ENCODE measurements around the gene FGFRL1.
"Not testable (repeated sequence)": the region's sequence is repeated elsewhere in the genome, so short reads cannot be mapped to it uniquely, and the experiment has no call there.

FGFRL1 gene

DNA sequence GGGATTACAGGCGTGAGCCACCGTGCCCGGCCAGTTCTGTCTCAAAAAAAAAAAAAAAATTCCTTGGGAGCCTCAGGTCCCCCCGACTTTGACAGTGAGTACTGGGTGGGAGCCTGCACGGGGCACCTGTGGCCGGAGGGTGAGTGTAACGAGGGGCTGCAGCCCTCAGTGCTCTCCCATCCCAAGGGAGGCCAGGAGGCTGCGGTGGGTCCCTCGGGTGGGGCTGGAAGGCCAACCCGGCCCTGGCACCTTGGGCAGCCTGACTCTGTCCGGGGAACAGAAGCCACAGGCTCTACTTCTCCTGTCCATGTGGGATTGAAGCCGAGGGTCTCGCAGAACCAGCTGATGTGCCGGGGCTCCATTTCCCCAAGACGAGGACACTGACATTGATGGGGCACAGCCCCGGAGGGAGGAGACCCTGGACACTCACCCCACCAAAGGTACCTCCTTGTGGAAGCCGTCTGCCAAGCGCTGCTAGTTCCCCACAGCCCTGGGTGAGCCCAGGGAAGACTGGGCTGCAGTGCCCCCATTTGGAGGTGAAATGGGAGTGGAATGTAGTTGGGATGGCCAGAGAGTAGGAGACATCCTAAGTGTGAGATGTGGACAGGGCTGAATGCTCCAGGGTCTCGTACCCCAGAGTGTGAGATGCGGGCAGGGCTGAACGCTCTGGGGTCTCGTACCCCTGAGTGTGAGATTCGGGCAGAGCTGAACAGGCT, 16.0 kb upstream of the FGFRL1 start:
- no peak overlapping the region for H3K27ac ChIP-seq (ENCODE audit: low read length)
- no peak overlapping the region for H3K4me3 ChIP-seq (ENCODE audit: low read length)
- no CpG with 5 or more reads among the region's 23 CpGs for WGBS (ENCODE audit: insufficient coverage, insufficient read length)
- H3K27me3 ChIP-seq (ENCODE audit: control insufficient read depth, insufficient read depth, low read length) = peaks cover 25% of the 10 kb centered on the region; the same call in 1 of the 2 replicates
- no peaks in the 10 kb centered on the region for H3K36me3 ChIP-seq (ENCODE audit: control insufficient read depth, insufficient read depth, low read length)
- DNase-seq (ENCODE audit: low read depth, low spot score) = no peak
- peaks cover 1% of the 10 kb centered on the region; the same call in 1 of the 2 replicates for H3K4me1 ChIP-seq (ENCODE audit: control insufficient read depth, insufficient read depth, low read length)
- H3K9me3 ChIP-seq (ENCODE audit: control insufficient read depth, insufficient read depth, low read length) = no peaks in the 10 kb centered on the region

DNA sequence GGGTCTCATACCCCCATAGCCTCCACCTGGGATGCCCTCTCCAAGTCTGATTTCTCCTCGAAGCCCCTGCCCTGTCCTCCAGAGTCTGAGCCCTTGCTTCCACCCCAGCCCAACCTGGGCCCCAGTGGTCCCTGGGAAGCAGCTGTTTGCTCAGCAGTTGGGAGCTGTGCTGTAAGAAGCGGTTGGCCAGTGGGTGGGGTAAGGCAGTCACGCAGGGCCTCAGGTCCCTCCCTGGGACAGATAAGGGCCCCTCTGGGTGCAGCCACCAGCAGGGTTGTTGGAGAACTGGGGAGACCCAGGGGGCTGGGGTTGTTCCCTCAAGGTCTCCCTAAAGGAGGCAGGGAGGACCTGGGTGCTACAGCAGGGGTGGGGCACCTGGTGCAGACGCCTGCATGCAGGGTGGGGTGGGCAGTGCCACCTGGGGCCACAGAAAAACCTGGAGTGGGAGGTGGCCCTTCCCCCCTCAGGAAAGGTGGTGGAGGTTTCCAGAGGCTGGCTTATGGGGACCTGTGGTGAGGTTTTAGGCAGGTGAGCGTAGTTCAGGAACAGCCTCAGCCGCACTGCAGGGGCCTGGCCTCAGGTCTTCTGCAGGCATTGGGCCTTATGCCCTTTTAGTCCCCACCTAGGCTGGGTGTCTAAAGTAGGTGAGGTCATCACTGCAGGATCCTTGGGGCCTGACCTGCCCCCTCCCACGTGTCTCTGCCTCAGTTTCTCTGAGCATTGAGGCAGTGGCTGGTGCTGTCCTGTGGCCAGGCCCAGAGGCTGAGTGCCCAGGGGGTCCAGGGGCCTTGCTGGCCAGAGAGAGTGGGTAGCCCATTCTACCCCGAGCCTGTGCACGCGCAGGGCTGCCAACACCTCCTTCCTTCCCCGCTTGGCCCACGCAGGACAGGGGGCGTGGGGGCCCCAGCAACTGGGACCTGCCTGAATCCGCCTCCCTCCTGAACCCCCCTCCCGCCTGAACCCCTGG, 15.1 kb upstream of the FGFRL1 start:
- no CpG with 5 or more reads among the region's 15 CpGs for WGBS (ENCODE audit: insufficient coverage, insufficient read length)
- H3K4me3 ChIP-seq (ENCODE audit: low read length) = no peak overlapping the region

DNA sequence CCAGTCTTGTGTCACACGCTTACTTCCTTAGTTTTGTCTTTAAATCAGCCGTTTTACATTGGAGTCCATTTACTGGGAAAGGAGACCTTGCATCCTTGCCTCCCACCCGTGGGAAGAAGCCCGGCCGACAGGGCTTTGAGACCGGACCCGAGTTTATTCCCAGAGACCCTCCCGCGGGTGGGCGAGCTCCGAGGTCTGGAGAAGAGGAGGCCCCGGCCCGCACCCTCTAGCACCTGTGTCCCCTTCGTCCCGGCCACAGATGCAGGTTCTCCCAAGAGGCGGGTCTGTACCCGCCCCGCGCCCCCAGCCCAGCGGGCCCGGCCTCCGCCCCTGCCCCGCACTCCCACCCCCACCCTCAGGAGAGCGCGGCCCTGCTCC, 14.4 kb upstream of the FGFRL1 start:
- no peak overlapping the region for H3K27ac ChIP-seq (ENCODE audit: low read length)
- no peaks in the 10 kb centered on the region for H3K9me3 ChIP-seq (ENCODE audit: control insufficient read depth, insufficient read depth, low read length)
- no peak for DNase-seq (ENCODE audit: low read depth, low spot score)
- H3K27me3 ChIP-seq (ENCODE audit: control insufficient read depth, insufficient read depth, low read length) = peaks cover 36% of the 10 kb centered on the region; the same call in 1 of the 2 replicates
- peaks cover 1% of the 10 kb centered on the region; the same call in 1 of the 2 replicates for H3K4me1 ChIP-seq (ENCODE audit: control insufficient read depth, insufficient read depth, low read length)
- H3K4me3 ChIP-seq (ENCODE audit: low read length) = no peak overlapping the region; the same call in 1 of the 2 replicates
- no CpG with 5 or more reads among the region's 25 CpGs for WGBS (ENCODE audit: insufficient coverage, insufficient read length)
- no peaks in the 10 kb centered on the region for H3K36me3 ChIP-seq (ENCODE audit: control insufficient read depth, insufficient read depth, low read length)

More for the DNA sequence above, 15.1 kb upstream of the FGFRL1 start:
- H3K36me3 ChIP-seq (ENCODE audit: control insufficient read depth, insufficient read depth, low read length) = no peaks in the 10 kb centered on the region
- H3K4me1 ChIP-seq (ENCODE audit: control insufficient read depth, insufficient read depth, low read length) = peaks cover 1% of the 10 kb centered on the region; the same call in 1 of the 2 replicates
- peaks cover 30% of the 10 kb centered on the region; the same call in 1 of the 2 replicates for H3K27me3 ChIP-seq (ENCODE audit: control insufficient read depth, insufficient read depth, low read length)
- H3K9me3 ChIP-seq (ENCODE audit: control insufficient read depth, insufficient read depth, low read length) = no peaks in the 10 kb centered on the region
- H3K27ac ChIP-seq (ENCODE audit: low read length) = no peak overlapping the region
- DNase-seq (ENCODE audit: low read depth, low spot score) = no peak

DNA sequence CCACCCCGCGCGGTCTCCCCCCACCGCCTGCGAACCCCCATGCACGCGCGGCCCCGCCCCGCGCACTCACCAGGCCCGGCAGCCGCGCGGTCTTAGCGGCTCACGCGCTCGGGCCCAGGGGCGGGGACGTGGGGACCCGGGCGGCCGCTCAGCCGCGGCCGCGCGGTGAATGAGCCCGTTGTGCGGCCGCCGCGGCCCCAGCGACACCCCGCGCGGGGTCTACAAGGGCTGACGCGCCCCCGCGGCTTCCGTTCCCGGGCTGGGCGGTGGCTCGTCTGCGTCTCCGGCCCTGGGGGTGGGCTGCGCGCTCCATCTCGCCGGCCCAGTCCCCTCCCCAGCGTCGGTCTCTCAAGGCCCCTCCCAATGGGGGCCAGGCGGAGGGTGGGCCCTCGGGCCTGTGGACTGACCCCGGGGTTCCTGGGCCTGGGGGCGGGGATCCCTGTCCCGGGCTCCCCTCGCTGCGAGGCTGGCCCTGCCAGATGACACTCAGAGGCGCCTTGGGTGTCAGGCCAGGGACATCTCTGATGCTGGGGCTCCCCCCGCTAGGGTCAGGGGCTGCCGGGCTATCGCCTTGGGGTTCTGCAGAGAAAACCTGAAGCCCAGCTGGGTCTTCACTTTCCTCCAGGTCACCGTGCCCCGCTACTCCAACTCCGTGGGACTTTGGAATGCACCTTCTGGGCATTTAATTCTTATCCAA, 13.9 kb upstream of the FGFRL1 start:
- H3K9me3 ChIP-seq (ENCODE audit: control insufficient read depth, insufficient read depth, low read length) = no peaks in the 10 kb centered on the region
- no CpG with 5 or more reads among the region's 68 CpGs for WGBS (ENCODE audit: insufficient coverage, insufficient read length)
- H3K27ac ChIP-seq (ENCODE audit: low read length) = no peak overlapping the region
- H3K36me3 ChIP-seq (ENCODE audit: control insufficient read depth, insufficient read depth, low read length) = no peaks in the 10 kb centered on the region
- H3K4me3 ChIP-seq (ENCODE audit: low read length) = peak overlapping the region; percentile 38; the same call in 1 of the 2 replicates
- peaks cover 1% of the 10 kb centered on the region; the same call in 1 of the 2 replicates for H3K4me1 ChIP-seq (ENCODE audit: control insufficient read depth, insufficient read depth, low read length)
- peaks cover 41% of the 10 kb centered on the region; the same call in 1 of the 2 replicates for H3K27me3 ChIP-seq (ENCODE audit: control insufficient read depth, insufficient read depth, low read length)
- DNase-seq (ENCODE audit: low read depth, low spot score) = no peak

DNA sequence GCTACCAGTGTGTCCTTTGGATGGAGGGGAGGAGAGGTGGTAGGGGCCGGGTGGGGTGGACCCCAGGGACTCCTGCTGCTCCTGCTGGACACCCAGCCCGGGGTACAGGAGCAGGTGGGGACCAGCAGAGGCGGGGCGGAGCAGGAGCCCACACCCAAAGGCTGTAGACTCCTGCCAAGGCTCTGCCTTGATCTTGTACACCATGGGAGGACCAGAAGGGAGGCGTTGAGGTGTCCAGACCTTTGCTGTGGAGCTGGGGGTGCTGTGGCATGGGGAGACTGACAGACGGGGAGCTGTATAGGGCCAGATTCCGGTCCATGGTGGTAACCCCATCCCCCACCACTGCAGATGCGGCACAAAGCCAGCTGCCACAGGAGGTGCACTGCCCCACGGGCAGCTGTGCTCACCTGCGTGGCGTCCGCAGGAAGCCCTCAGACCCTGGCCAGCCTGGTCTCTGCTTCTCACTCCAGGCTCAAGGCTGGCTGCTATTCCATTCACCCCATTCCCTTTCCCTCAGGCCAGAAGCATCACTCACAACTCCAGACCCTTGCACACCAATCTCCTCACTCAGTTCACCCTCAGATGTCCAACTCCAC, 13.2 kb upstream of the FGFRL1 start:
- Histone ChIP-seq H3K4me1 (ENCODE audit: control insufficient read depth, insufficient read depth, low read length) (peaks cover 2% of the 10 kb centered on the region; the same call in 1 of the 2 replicates), H3K36me3 (ENCODE audit: control insufficient read depth, insufficient read depth, low read length) (no peaks in the 10 kb centered on the region; the same call in 1 of the 2 replicates), H3K27ac (ENCODE audit: low read length) (no peak overlapping the region), H3K9me3 (ENCODE audit: control insufficient read depth, insufficient read depth, low read length) (no peaks in the 10 kb centered on the region), H3K27me3 (ENCODE audit: control insufficient read depth, insufficient read depth, low read length) (peaks cover 44% of the 10 kb centered on the region; the same call in 1 of the 2 replicates), H3K4me3 (ENCODE audit: low read length) (no peak overlapping the region)
- no CpG with 5 or more reads among the region's 12 CpGs for WGBS (ENCODE audit: insufficient coverage, insufficient read length)
- DNase-seq (ENCODE audit: low read depth, low spot score) = no peak

DNA sequence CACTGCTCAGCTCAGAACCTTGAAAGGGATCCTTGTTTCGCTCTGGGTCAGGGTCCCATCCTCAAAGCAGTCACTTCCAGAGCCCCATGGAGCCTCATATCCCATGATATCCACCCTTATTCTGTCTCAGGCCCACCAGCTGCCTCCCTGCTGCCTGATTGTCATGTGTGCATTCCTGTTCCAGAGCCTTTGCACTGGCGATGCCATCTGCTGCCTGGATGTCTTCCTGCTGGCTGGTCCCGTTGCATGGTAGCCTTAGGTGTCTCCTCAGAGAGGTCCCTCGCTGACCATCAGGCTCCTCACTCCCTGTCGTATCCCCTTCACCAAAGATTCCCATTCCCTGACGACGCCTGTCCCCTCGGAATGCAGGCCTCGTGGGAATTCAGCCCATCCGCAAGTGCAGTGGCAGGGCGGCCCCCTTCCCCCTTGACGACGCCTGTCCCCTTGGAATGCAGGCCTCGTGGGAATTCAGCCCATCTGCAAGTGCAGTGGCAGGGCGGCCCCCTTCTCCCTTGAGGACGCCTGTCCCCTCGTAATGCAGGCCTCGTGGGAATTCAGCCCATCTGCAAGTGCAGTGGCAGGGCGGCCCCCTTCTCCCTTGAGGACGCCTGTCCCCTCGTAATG, 12.1 kb upstream of the FGFRL1 start:
- not testable (repeated sequence) for H3K4me1 ChIP-seq (ENCODE audit: control insufficient read depth, insufficient read depth, low read length)
- WGBS (ENCODE audit: insufficient coverage, insufficient read length) = no CpG with 5 or more reads among the region's 21 CpGs
- H3K27me3 ChIP-seq (ENCODE audit: control insufficient read depth, insufficient read depth, low read length) = peaks cover 55% of the 10 kb centered on the region; the same call in 1 of the 2 replicates

DNA sequence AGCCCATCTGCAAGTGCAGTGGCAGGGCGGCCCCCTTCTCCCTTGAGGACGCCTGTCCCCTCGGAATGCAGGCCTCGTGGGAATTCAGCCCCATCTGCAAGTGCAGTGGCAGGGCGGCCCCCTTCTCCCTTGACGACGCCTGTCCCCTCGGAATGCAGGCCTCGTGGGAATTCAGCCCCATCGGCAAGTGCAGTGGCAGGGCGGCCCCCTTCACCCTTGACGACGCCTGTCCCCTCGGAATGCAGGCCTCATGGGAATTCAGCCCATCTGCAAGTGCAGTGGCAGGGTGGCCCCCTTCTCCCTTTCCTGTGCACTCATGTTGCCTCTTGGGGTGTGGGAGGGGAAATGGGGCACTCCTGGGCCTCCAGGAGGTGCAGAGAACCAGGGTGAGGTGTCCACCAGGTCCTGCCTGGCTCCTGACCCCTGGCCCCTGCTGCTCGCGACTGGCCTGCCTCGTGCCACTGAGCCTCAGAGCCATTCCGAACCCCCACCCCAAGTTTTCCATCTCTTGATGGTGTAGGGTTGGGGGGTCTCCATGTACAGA, 11.5 kb upstream of the FGFRL1 start:
- no peaks in the 10 kb centered on the region for H3K9me3 ChIP-seq (ENCODE audit: control insufficient read depth, insufficient read depth, low read length)
- no peak overlapping the region for H3K4me3 ChIP-seq (ENCODE audit: low read length)
- H3K27ac ChIP-seq (ENCODE audit: low read length) = no peak overlapping the region
- no CpG with 5 or more reads among the region's 18 CpGs for WGBS (ENCODE audit: insufficient coverage, insufficient read length)
- H3K36me3 ChIP-seq (ENCODE audit: control insufficient read depth, insufficient read depth, low read length) = no peaks in the 10 kb centered on the region; the same call in 1 of the 2 replicates
- peaks cover 6% of the 10 kb centered on the region for H3K4me1 ChIP-seq (ENCODE audit: control insufficient read depth, insufficient read depth, low read length)
- DNase-seq (ENCODE audit: low read depth, low spot score) = no peak
- peaks cover 57% of the 10 kb centered on the region; the same call in 1 of the 2 replicates for H3K27me3 ChIP-seq (ENCODE audit: control insufficient read depth, insufficient read depth, low read length)

More for the DNA sequence above, 12.1 kb upstream of the FGFRL1 start:
- not testable (repeated sequence) for DNase-seq (ENCODE audit: low read depth, low spot score); H3K4me3 ChIP-seq (ENCODE audit: low read length); H3K27ac ChIP-seq (ENCODE audit: low read length); H3K9me3 ChIP-seq (ENCODE audit: control insufficient read depth, insufficient read depth, low read length); H3K36me3 ChIP-seq (ENCODE audit: control insufficient read depth, insufficient read depth, low read length)

DNA sequence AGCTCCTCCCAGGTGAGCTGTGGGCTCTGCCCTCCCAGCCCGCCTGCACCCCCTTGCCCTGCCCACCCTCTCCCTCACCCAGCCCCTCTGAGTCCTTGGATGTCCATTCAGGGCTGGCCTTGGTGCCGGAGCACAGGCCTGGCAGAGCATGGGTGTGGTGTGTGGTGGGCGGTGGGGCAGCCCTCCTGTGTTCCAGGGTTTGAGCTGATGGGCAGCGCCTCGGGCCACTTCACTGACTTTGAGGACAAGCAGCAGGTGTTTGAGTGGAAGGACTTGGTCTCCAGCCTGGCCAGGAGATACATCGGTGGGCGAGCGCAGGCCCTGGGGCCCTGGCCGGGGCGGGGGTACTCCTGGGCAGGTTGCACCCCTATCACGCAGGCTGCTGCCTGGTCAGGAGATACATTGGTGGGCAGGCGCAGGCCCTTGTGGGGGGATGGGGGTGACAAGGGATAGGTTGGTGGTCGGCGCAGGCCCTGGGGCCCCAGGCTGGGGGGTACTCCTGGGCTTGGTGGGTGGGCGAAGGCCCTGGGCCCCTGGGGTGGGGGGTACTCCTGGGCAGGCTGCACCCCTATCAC, 10.7 kb upstream of the FGFRL1 start:
- no CpG with 5 or more reads among the region's 15 CpGs for WGBS (ENCODE audit: insufficient coverage, insufficient read length)
- H3K9me3 ChIP-seq (ENCODE audit: control insufficient read depth, insufficient read depth, low read length) = no peaks in the 10 kb centered on the region
- DNase-seq (ENCODE audit: low read depth, low spot score) = no peak
- peaks cover 58% of the 10 kb centered on the region; the same call in 1 of the 2 replicates for H3K27me3 ChIP-seq (ENCODE audit: control insufficient read depth, insufficient read depth, low read length)
- H3K27ac ChIP-seq (ENCODE audit: low read length) = no peak overlapping the region
- no peaks in the 10 kb centered on the region; the same call in 1 of the 2 replicates for H3K36me3 ChIP-seq (ENCODE audit: control insufficient read depth, insufficient read depth, low read length)
- no peak overlapping the region for H3K4me3 ChIP-seq (ENCODE audit: low read length)
- peaks cover 6% of the 10 kb centered on the region for H3K4me1 ChIP-seq (ENCODE audit: control insufficient read depth, insufficient read depth, low read length)

DNA sequence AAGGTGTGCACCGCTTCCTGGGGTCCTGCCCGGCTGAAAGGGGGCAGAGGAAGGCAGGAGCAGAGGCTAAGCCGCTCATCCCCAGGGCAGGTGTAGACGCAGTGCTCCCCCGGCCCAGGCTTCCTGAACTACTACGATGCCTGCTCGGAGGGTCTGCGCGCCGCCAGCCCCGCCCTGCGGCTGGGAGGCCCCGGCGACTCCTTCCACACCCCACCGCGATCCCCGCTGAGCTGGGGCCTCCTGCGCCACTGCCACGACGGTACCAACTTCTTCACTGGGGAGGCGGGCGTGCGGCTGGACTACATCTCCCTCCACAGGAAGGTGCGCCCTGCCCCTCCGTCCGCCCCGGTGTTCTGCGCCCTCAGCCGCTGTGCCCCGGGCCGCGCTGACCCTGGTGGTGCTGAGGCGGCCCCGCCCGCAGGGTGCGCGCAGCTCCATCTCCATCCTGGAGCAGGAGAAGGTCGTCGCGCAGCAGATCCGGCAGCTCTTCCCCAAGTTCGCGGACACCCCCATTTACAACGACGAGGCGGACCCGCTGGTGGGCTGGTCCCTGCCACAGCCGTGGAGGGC, 9.8 kb upstream of the FGFRL1 start:
- no peak for DNase-seq (ENCODE audit: low read depth, low spot score)
- no peaks in the 10 kb centered on the region; the same call in 1 of the 2 replicates for H3K36me3 ChIP-seq (ENCODE audit: control insufficient read depth, insufficient read depth, low read length)
- no peak overlapping the region for H3K27ac ChIP-seq (ENCODE audit: low read length)
- H3K4me1 ChIP-seq (ENCODE audit: control insufficient read depth, insufficient read depth, low read length) = peaks cover 6% of the 10 kb centered on the region
- no CpG with 5 or more reads among the region's 48 CpGs for WGBS (ENCODE audit: insufficient coverage, insufficient read length)
- no peaks in the 10 kb centered on the region for H3K9me3 ChIP-seq (ENCODE audit: control insufficient read depth, insufficient read depth, low read length)
- peaks cover 52% of the 10 kb centered on the region; the same call in 1 of the 2 replicates for H3K27me3 ChIP-seq (ENCODE audit: control insufficient read depth, insufficient read depth, low read length)
- H3K4me3 ChIP-seq (ENCODE audit: low read length) = peak overlapping the region; percentile 10; the same call in 1 of the 2 replicates
